Stimulated activated CD4-positive, alpha-beta T cell treated with anti-CD3 and anti-CD28 coated beads, Interleukin-15, amount 100 ng/mL, for 24 hours (primary cell): ENCODE measurements around the gene WDR45B.

Experiments
- DNase-seq: peaks from one replicate; pipeline ENCODE4 v3.0.0-alpha.2; 2020

The WDR45B gene

GRCh38 chr17:82675476-82676245 lies 27.4 kb upstream of the WDR45B start:
- no peak for DNase-seq

- no peak for DNase-seq
Observed at GRCh38 chr17:82674656-82675475, 26.6 kb upstream of the WDR45B start.

- no peak for DNase-seq
Observed at GRCh38 chr17:82670661-82671450, 22.6 kb upstream of the WDR45B start.

- DNase-seq = peak; percentile 66
Observed at GRCh38 chr17:82668631-82669099, 20.4 kb upstream of the WDR45B start.

DNA sequence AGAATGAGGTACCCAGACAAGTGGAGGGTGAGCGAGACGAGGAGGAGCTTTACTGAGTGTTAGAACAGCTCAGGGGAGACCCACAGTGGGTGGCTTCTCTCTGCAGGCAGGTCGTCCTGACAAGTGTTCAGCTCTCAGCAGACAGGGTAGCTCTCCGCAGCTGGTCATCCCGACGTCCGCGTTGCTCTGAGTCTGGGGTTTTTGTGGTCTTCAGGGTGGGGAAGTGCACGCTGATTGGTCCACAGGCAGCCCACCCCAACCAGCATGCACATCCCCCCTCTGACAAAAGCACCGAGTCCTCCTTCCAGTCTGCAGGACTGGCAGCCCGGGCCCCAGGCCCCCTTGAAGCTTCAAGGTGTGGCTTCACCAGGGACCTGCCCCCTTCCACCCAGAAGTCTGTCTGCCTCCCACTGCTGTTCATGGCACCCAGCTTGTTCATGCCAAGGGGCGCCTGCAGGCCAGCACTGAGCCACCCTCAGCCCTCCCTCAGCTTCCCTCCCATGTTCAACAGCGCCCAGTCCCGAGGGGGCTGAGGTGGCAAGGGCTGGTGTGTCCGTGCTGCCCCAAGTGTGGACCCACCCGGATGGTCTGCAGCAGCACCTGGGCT lies 19.9 kb upstream of the WDR45B start:
- no peak for DNase-seq

DNA sequence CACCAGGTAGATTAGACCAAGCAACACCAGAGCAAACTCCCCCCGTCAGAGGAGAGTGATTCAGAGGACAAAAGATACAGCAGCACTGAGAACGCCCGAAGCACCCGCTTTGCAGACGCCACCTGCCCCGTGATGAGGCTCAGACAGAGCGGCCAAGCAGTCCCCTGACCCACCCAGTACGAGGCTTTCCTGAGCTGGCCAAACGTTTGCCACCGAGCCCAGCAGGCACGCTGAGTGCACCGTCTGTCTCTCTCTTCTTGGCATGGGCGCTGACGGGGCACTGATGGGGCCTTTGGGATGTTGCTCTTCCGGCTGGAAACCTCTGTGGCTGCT lies 19.4 kb upstream of the WDR45B start:
- DNase-seq = no peak

DNA sequence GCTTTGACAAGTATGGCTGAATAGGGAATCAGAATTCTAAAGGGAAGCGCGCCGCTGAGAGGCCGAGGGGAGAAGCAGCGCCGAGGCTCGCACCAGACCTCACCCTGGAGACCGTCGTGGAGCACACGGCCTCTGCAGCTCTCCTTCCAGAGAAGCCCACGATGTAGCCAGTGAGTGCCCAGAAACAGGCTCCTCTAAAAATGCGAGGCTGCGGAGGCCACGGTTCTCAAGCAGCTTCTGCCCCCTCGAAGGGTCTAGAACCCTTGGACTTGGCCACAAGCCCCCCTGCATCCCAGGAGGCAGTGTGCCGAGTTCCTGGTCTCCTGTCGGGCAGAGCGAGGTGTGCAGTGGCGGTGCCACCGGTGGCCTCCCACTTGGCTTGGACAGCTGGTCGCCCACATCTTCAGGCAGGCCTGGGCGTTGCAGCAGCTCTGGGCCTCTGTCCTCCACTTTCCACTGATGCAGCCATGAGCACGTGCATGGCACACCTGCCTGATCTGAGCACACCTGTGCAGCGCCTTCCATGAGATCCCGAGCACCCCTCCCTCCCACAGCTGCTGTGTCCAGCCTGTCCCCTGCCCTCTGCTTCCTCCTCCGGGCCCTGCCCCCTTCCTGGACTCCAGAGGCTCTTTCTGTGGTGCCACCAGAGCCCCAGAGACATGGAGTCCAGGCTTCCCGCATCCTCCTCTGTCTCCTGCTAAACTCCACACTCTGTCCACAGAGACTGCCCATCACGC lies 18.9 kb upstream of the WDR45B start:
- no peak for DNase-seq

GRCh38 chr17:82665891-82666290 lies 17.6 kb upstream of the WDR45B start:
- DNase-seq = no peak

DNA sequence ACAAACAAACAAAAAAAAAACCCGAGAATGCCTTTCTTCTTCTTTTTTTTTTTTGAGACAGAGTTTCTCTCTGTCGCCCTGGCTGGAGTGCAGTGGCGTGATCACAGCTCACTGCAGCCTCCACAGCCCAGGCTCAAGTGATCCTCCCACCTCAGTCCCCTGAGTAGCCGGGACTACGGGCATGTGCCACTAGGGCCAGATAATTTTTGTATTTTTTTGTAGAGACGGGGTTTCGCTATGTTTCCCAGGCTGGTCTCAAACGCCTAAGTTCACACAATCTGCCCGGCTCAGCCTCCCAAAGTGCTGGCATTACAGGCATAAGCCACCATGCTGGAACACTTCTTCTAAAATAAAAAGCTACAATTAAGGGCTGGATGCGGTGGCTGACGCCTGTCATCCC lies 17.0 kb upstream of the WDR45B start:
- DNase-seq = no peak

DNA sequence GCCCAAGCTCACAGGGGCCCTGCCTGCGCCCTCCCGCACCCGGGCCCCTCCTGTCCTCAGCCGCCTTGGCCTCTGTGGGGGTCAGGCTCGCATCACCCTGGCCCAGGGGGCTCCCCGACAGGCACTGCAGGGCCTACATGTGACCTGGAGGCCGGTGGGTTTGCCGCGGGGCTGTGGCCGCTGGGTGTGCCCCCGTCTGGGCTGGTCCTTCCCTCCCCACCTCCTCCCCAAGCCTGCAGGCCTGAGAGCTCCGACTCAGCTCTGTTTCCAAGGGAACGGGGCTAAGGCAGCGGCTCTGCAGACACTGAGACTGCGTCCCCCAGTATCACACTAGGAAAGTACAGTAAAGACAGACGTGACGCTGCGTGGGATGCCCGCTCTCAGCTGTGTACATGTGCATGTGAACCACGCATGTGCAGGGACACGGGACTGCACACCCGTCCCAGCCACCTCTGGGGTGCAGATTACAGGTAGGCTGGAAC lies 16.5 kb upstream of the WDR45B start:
- DNase-seq = no peak

- DNase-seq = no peak
Observed at GRCh38 chr17:82664276-82664575, 16.0 kb upstream of the WDR45B start.

DNA sequence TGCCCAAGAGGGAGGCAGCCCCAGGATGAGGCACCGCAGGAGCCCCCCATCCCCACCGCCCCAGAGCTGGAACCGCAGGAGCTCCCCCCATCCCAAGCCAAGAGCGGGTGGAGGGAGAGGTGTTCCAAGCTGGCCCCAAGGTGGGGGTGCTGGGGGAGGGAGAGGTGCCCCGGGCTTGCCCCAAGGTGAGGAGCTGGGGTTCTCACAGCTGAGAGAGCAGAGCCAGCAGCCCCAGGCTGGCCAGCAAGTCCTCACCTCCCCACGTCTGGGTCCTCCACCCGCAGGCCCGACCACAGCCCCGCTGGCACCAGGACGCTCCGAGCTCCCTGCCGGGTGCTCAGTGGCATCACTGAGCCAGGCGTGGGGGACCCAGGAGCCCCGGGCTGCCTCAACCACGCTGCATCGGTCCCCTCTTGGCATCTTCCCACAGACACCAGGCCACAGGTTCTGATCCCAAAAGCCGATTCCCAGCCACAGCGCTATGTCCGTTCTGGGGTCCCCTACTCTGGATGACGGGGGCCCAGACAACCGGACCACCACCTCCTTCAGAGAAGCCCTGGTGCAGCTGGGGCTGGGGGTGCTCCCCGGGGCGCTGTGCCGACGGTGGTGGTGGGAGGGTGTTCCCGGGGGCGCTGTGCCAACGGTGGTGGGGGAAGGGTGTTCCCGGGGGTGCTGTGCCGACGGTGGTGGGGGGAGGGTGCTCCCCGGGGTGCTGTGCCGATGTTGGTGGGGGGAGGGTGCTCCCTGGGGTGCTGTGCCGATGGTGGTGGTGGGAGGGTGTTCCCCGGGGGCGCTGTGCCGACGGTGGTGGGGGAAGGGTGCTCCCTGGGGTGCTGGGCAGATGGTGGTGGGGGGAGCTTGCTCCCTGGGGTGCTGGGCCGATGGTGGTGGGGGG lies 15.4 kb upstream of the WDR45B start:
- no peak for DNase-seq

GRCh38 chr17:82662711-82663261 lies 14.5 kb upstream of the WDR45B start:
- DNase-seq = no peak

DNA sequence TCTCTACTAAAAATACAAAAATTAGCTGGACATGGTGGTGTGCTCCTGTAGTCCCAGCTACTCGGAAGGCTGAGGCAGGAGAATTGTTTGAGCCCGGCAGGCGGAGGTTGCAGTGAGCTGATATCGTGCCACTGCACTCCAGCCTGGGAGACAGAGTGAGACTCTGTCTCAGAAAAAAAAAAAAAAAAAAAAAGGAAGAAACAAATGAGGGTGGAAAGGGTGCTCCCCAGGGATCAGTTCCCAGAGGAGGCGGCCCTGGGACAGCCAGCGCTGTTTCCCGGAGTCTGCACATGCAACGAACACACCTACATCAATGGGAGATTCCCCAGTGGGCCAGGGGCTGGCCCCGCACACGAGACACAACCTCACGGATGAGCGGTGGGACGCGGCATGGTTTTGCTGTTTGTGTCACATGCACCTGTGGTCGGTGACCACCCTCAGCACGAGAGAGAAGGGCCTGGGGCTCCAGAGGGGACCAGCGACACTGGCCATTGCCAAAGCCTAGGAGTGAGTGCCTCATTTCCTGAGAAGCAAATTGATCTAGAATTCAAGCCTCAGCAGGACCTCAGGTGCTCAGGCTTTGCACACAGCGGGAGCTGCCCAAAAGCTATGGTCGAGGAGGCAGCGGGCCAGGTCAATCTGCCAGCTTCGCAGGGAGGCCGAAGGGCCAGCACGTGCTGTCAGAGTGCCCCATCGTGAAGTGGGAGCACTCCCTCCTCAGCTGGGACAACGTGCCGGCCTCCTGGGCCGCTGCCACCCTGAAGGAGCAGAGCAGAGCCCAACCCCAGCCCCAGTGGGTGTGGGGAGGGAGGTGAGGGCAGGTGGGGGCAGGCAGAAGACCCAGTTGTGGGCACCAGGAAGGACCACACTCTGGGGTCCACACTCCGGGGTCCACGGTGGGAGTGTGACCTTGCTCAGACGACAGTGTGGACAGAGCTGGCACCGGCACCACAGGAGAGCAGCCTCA lies 13.8 kb upstream of the WDR45B start:
- no peak for DNase-seq

GRCh38 chr17:82659886-82660285 lies 11.6 kb upstream of the WDR45B start:
- DNase-seq = no peak

GRCh38 chr17:82658796-82659452 lies 10.7 kb upstream of the WDR45B start:
- DNase-seq = no peak

DNA sequence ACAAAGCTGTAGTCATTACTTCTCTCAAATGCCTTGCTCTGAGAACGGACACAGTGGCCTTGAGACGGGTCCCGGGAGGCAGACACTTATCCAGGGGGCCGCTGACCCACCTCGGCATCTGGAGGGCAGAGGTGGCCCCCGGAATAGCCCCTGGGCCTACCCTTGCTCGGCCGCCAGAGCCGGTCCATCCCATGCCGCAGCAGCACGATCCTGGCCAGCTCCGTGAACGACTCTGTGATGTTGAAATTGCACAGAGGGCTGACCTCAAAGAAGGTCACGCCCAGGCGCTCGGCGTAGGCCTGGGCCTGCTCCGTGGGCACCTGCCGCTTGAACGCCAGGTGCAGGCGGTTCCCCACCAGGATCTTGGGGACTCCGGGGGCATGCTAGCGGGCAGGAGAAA lies 10.1 kb upstream of the WDR45B start:
- DNase-seq = no peak

DNA sequence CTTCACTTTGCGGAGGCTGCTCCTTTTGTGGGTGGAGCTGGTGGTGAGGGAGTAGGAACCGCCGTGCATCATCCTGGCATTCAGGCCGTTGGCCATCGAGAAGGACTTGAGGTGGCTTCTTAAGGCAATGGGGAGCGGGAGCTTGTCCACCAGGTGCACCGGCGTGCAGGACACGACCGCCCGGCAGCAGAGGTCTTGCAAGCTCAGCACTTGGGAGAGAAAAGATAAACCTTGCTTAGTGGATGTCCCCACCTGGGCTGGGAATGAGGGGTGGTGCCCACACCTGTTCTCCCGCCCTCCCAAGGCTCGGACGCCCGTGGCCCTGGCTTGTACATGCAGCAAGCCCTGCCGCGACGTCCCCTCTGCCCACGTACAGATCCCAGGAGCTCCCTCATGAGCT lies 9.7 kb upstream of the WDR45B start:
- no peak for DNase-seq

GRCh38 chr17:82656266-82656665 lies 8.0 kb upstream of the WDR45B start:
- DNase-seq = no peak
